AG09319 (cell line): ENCODE results near the gene AQP6.

ENCODE experiments used
- DNase-seq: peaks from one replicate; pipeline ENCODE4 v3.0.0-alpha.2; 2010; ENCODE audit warnings: low read depth; ENCODE audit errors: extremely low read depth
- CTCF ChIP-seq: IDR thresholded peaks from 2 replicates; pipeline ENCODE4 v1.5.1; 2011; ENCODE audit warnings: low read depth, mild to moderate bottlenecking, inconsistent platforms, low read length, moderate library complexity

Gene AQP6

GRCh38 chr12:49963976-49964815, 8.6 kb upstream of the AQP6 start:
- no peak for DNase-seq
- TF ChIP-seq CTCF: no peak

DNA sequence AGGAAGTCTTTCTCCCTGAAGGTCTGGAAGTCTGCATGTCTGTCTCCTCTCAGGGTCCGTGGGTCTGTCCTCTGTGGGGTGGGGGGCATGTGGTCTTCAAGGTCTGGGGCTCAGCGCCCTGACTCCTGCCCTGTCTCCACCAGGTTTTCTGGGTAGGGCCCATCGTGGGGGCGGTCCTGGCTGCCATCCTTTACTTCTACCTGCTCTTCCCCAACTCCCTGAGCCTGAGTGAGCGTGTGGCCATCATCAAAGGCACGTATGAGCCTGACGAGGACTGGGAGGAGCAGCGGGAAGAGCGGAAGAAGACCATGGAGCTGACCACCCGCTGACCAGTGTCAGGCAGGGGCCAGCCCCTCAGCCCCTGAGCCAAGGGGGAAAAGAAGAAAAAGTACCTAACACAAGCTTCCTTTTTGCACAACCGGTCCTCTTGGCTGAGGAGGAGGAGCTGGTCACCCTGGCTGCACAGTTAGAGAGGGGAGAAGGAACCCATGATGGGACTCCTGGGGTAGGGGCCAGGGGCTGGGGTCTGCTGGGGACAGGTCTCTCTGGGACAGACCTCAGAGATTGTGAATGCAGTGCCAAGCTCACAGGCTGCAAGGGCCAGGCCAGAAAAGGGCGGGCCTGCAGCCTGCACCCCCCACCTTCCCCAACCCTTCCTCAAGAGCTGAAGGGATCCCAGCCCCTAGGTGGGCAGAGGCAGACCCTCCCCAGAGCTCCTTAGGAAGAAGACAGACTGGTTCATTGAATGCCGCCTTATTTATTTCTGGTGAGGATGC, 7.7 kb upstream of the AQP6 start:
- TF ChIP-seq CTCF: no peak
- no peak for DNase-seq

DNA sequence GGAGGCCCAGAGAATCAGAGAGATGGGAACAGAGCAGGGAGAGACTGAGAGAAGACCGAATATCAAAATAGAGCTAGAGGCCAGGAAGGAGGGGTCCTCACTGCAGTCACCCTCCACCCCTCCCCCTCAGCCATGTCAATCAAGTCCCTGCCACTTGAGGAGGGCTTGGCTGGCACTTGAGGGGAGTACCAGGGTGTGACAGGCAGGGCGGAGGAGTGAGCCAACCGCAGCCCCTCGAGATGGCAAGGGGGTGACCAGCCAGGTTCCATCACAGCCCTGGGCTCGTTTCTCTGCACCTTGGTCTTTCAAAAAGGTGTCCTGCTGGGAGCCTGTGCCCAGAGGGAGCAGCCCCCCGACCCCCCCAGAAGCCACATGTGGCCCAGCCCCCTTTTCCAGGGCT, 6.9 kb upstream of the AQP6 start:
- DNase-seq: no peak
- TF ChIP-seq CTCF: no peak

- no peak for DNase-seq
- TF ChIP-seq CTCF: no peak
Measured at GRCh38 chr12:49966511-49967041, 6.2 kb upstream of the AQP6 start.

DNA sequence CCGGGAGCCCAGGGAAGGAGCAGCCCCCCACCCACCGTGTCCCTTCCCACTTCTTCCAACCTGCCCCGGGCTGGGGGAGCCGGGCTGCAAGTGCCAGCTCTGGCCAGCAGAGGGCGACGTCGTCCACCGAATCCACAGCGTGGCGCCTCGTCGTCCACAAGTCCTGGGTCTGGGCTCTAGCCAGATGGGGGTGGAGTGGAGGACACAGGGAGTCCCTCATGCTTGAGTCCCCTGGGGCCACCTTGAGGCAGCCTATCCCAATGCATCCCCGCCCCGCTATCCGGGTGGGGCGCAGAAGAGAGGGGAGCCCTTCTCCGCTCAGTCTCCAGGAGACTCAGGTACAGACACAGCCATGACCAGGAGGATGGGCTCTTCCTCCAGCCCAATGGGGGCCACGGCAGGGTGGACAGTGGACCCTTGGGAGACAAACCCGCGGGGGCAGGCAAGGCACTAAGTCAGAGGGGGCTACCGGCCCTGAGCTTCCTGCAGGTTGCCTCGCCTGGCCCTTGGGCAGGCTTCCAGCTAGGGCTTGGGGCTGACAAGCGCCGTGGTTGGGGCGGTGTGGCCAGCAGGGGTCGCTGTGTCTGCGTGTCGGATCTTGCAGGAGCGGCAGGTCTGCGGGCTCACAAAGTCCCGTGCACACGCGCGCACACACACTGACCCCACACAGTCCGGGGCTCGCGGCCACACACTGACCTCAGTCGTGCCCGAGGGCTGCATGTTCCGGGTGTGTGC, 5.5 kb upstream of the AQP6 start:
- DNase-seq: peak; percentile 47

GRCh38 chr12:49967777-49968250, 4.9 kb upstream of the AQP6 start:
- no peak for DNase-seq
- TF ChIP-seq CTCF: no peak

More for the DNA sequence above, 5.5 kb upstream of the AQP6 start:
- peak; percentile 85 for TF ChIP-seq CTCF
